ENCODE results near the gene GPR3. TPM values are rescaled to one million over a fixed set of nuclear protein-coding genes. Genes with fewer than 3 reads are reported as not detected.
A peak's percentile ranks its signal among the peaks of the same experiment; 100 is the strongest.
"Not testable (repeated sequence)": the region's sequence is repeated elsewhere in the genome, so short reads cannot be mapped to it uniquely, and the experiment has no call there.

The GPR3 gene
- total RNA-seq, 1 donor, result 0.36 TPM

DNA sequence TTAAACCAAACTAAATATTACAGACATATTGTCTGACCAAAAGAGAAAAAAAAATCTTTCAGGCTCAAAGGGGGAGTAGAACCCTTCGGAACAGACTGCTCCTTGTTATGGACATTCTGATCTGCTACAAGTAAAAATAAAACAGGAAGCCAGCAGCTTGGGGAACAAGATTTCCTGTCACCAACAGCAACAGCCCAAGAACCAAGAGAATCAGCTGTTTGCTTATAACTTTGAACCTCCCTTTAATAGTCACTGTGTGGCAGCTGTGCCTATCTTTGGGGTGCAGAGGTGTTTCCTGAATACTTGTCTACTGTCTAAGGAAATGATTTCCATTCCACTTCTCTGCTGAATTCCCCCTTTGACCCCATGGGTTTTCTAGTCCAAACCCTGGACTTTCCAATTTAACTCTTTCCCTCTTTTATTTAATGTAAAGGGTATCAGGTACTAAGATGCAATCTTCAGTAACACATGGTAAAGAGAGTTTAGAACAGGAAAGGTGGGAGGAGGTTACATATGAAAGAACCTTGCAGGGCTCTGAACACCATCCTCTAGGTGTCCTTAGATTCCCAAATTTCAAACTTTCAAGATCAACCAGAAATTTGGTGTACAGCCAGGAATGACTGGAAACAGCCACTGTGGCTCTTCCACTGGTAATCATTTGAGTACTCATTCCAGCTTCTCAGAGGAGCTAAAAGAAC is 38.6 kb downstream of the GPR3 start:
- TF ChIP-seq, protein P1, sequence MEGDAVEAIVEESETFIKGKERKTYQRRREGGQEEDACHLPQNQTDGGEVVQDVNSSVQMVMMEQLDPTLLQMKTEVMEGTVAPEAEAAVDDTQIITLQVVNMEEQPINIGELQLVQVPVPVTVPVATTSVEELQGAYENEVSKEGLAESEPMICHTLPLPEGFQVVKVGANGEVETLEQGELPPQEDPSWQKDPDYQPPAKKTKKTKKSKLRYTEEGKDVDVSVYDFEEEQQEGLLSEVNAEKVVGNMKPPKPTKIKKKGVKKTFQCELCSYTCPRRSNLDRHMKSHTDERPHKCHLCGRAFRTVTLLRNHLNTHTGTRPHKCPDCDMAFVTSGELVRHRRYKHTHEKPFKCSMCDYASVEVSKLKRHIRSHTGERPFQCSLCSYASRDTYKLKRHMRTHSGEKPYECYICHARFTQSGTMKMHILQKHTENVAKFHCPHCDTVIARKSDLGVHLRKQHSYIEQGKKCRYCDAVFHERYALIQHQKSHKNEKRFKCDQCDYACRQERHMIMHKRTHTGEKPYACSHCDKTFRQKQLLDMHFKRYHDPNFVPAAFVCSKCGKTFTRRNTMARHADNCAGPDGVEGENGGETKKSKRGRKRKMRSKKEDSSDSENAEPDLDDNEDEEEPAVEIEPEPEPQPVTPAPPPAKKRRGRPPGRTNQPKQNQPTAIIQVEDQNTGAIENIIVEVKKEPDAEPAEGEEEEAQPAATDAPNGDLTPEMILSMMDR (IDR thresholded peaks at IDR 0.05; ENCODE audit: extremely low read depth, low read depth, low read length), result no peak
- no peak overlapping the region for H3K4me2 ChIP-seq (ENCODE audit: insufficient read depth, low read length)
- no peak overlapping the region for H3K4me3 ChIP-seq (ENCODE audit: insufficient read depth, low read length)
- H3K79me2 ChIP-seq (ENCODE audit: insufficient read depth, low read length), result peaks cover 74% of the 10 kb centered on the region
- no peaks in the 10 kb centered on the region for H3K9me3 ChIP-seq (ENCODE audit: low read depth, low read length)
- peaks cover 13% of the 10 kb centered on the region for H3K36me3 ChIP-seq (ENCODE audit: insufficient read depth, low read length)
- H4K20me1 ChIP-seq (ENCODE audit: insufficient read depth, low read length), result peaks cover 18% of the 10 kb centered on the region
- H3K27ac ChIP-seq (ENCODE audit: low read depth, low read length), result no peak overlapping the region
- no peak overlapping the region for H2AFZ ChIP-seq (ENCODE audit: low read length)
- H3K27me3 ChIP-seq (ENCODE audit: insufficient read depth, low read length), result no peaks in the 10 kb centered on the region
- no peak for DNase-seq (ENCODE audit: insufficient read length, low spot score, missing footprints)
- peaks cover 36% of the 10 kb centered on the region for H3K4me1 ChIP-seq (ENCODE audit: insufficient read depth, low read length)

GRCh38 chr1:27431601-27431940 is 39.1 kb downstream of the GPR3 start:
- Histone ChIP-seq H4K20me1 (ENCODE audit: insufficient read depth, low read length) (peaks cover 18% of the 10 kb centered on the region), H3K4me3 (ENCODE audit: insufficient read depth, low read length) (no peak overlapping the region), H3K27me3 (ENCODE audit: insufficient read depth, low read length) (no peaks in the 10 kb centered on the region), H3K9me3 (ENCODE audit: low read depth, low read length) (no peaks in the 10 kb centered on the region), H3K27ac (ENCODE audit: low read depth, low read length) (no peak overlapping the region), H3K4me2 (ENCODE audit: insufficient read depth, low read length) (no peak overlapping the region), H3K36me3 (ENCODE audit: insufficient read depth, low read length) (peaks cover 8% of the 10 kb centered on the region), H2AFZ (ENCODE audit: low read length) (no peak overlapping the region), H3K4me1 (ENCODE audit: insufficient read depth, low read length) (peaks cover 41% of the 10 kb centered on the region), H3K79me2 (ENCODE audit: insufficient read depth, low read length) (peaks cover 77% of the 10 kb centered on the region)
- TF ChIP-seq, protein P1 (IDR thresholded peaks at IDR 0.05; ENCODE audit: extremely low read depth, low read depth, low read length), result no peak
- DNase-seq (ENCODE audit: insufficient read length, low spot score, missing footprints), result peak; percentile 61

GRCh38 chr1:27432725-27433124 is 40.3 kb downstream of the GPR3 start:
- H3K4me3 ChIP-seq (ENCODE audit: insufficient read depth, low read length); H3K27me3 ChIP-seq (ENCODE audit: insufficient read depth, low read length); H3K27ac ChIP-seq (ENCODE audit: low read depth, low read length); H3K36me3 ChIP-seq (ENCODE audit: insufficient read depth, low read length); H3K9me3 ChIP-seq (ENCODE audit: low read depth, low read length); H2AFZ ChIP-seq (ENCODE audit: low read length); DNase-seq (ENCODE audit: insufficient read length, low spot score, missing footprints); H3K4me2 ChIP-seq (ENCODE audit: insufficient read depth, low read length): not testable (repeated sequence)
- H3K79me2 ChIP-seq (ENCODE audit: insufficient read depth, low read length), result peaks cover 88% of the 10 kb centered on the region
- H4K20me1 ChIP-seq (ENCODE audit: insufficient read depth, low read length), result peaks cover 26% of the 10 kb centered on the region
- peaks cover 49% of the 10 kb centered on the region for H3K4me1 ChIP-seq (ENCODE audit: insufficient read depth, low read length)

GRCh38 chr1:27433706-27434105 is 41.3 kb downstream of the GPR3 start:
- no peaks in the 10 kb centered on the region for H3K27me3 ChIP-seq (ENCODE audit: insufficient read depth, low read length)
- no peaks in the 10 kb centered on the region for H3K9me3 ChIP-seq (ENCODE audit: low read depth, low read length)
- H3K79me2 ChIP-seq (ENCODE audit: insufficient read depth, low read length), result peaks cover 93% of the 10 kb centered on the region
- H3K27ac ChIP-seq (ENCODE audit: low read depth, low read length), result no peak overlapping the region
- peaks cover 48% of the 10 kb centered on the region for H3K4me1 ChIP-seq (ENCODE audit: insufficient read depth, low read length)
- H3K4me2 ChIP-seq (ENCODE audit: insufficient read depth, low read length), result no peak overlapping the region
- H4K20me1 ChIP-seq (ENCODE audit: insufficient read depth, low read length), result peaks cover 35% of the 10 kb centered on the region
- DNase-seq (ENCODE audit: insufficient read length, low spot score, missing footprints), result no peak
- H2AFZ ChIP-seq (ENCODE audit: low read length), result no peak overlapping the region
- H3K36me3 ChIP-seq (ENCODE audit: insufficient read depth, low read length), result no peaks in the 10 kb centered on the region
- no peak overlapping the region for H3K4me3 ChIP-seq (ENCODE audit: insufficient read depth, low read length)
- TF ChIP-seq, protein P1 (IDR thresholded peaks at IDR 0.05; ENCODE audit: extremely low read depth, low read depth, low read length), result no peak

Data from osteoblast (primary cell).